ENCODE results near the gene NR6A1.

Gene NR6A1

GRCh38 chr9:124557895-124558294 lies 213.2 kb downstream of the NR6A1 start:
- Histone ChIP-seq H3K36me3 (ENCODE audit: control insufficient read depth, insufficient read depth, low read length) (no peaks in the 10 kb centered on the region), H3K4me2 (ENCODE audit: low read length) (no peak overlapping the region), H3K27me3 (ENCODE audit: control insufficient read depth, insufficient read depth, low read length) (no peaks in the 10 kb centered on the region), H3K79me2 (no peaks in the 10 kb centered on the region), H3K27ac (no peak overlapping the region), H2AFZ (no peak overlapping the region), H3K4me3 (ENCODE audit: low read depth, low read length) (no peak overlapping the region), H3K9me3 (ENCODE audit: control insufficient read depth, low read length) (no peaks in the 10 kb centered on the region), H3K4me1 (peaks cover 3% of the 10 kb centered on the region), H3K9ac (no peak overlapping the region)
- no peak for TF ChIP-seq CTCF (IDR thresholded peaks at IDR 0.05)

DNA sequence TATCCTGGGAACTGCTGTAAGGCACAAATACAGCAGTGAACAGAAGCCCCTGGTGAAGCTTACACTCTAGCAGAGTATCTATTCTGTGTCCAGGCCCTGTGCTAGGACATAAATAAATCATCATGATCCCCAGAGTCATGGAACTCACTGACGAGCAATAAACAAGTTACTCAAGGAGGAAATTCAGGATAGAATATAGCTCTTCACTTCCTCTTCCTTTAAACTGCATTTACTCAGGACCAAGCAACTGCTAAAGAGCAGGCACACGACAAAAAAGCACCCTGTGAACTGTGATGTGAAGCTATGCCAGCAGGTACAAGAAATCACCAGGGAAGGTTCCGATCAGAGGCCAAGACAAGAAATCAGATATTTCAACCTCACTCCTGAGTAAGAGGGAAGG lies 216.1 kb downstream of the NR6A1 start:
- no peak for TF ChIP-seq CTCF (IDR thresholded peaks at IDR 0.05)
- Histone ChIP-seq H3K9ac (no peak overlapping the region), H3K36me3 (ENCODE audit: control insufficient read depth, insufficient read depth, low read length) (no peaks in the 10 kb centered on the region), H3K27me3 (ENCODE audit: control insufficient read depth, insufficient read depth, low read length) (no peaks in the 10 kb centered on the region), H3K4me2 (ENCODE audit: low read length) (no peak overlapping the region), H3K4me1 (peaks cover 2% of the 10 kb centered on the region), H3K4me3 (ENCODE audit: low read depth, low read length) (no peak overlapping the region), H2AFZ (no peak overlapping the region), H3K9me3 (ENCODE audit: control insufficient read depth, low read length) (no peaks in the 10 kb centered on the region), H3K79me2 (no peaks in the 10 kb centered on the region), H3K27ac (no peak overlapping the region)

DNA sequence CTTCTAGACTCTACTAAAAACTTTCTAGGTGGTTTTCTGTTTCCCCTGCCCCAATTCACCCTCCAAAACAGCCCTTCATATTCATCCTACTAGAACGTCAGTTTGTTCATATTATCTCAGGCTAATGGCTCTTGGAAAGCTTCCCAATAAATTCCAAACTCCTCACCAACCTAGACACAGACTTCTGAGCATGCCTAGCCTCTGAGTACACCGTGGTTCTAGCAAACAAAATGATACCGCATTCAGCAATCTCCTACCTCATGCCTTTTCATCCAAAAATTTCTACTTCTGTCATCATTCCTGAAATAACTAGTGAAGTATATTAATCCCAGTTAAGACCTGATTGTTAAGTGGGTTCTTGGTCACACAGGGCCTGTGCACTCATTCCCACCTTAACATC lies 217.4 kb downstream of the NR6A1 start:
- TF ChIP-seq CTCF (IDR thresholded peaks at IDR 0.05): no peak
- H3K36me3 ChIP-seq (ENCODE audit: control insufficient read depth, insufficient read depth, low read length): no peaks in the 10 kb centered on the region
- no peak overlapping the region for H3K9ac ChIP-seq
- H3K4me3 ChIP-seq (ENCODE audit: low read depth, low read length): no peak overlapping the region
- no peaks in the 10 kb centered on the region for H3K27me3 ChIP-seq (ENCODE audit: control insufficient read depth, insufficient read depth, low read length)
- no peaks in the 10 kb centered on the region for H3K79me2 ChIP-seq
- H2AFZ ChIP-seq: no peak overlapping the region
- H3K27ac ChIP-seq: no peak overlapping the region
- H3K4me1 ChIP-seq: peaks cover 2% of the 10 kb centered on the region
- H3K4me2 ChIP-seq (ENCODE audit: low read length): no peak overlapping the region
- H3K9me3 ChIP-seq (ENCODE audit: control insufficient read depth, low read length): no peaks in the 10 kb centered on the region

DNA sequence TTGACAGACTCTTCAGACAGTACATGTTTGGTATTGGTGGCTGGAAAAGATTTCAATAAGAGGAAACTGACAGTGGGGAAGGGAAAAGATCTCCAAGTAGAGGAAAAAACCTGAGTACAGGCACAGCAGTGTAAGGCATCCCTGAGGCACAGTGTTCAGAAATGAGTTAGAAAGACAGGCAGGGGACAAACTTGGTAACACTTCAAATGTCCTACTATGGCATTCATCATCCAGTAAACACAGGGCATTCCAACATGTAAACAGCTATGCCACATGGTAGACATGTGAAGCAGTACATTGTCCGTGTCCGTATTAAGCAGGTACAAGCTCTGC lies 218.9 kb downstream of the NR6A1 start:
- no peak overlapping the region for H2AFZ ChIP-seq
- no peaks in the 10 kb centered on the region for H3K9me3 ChIP-seq (ENCODE audit: control insufficient read depth, low read length)
- H3K4me2 ChIP-seq (ENCODE audit: low read length): no peak overlapping the region
- H3K4me3 ChIP-seq (ENCODE audit: low read depth, low read length): no peak overlapping the region
- no peak overlapping the region for H3K27ac ChIP-seq
- H3K27me3 ChIP-seq (ENCODE audit: control insufficient read depth, insufficient read depth, low read length): no peaks in the 10 kb centered on the region
- H3K9ac ChIP-seq: no peak overlapping the region
- H3K4me1 ChIP-seq: peaks cover 2% of the 10 kb centered on the region
- no peak for TF ChIP-seq CTCF (IDR thresholded peaks at IDR 0.05)
- no peaks in the 10 kb centered on the region for H3K79me2 ChIP-seq
- no peaks in the 10 kb centered on the region for H3K36me3 ChIP-seq (ENCODE audit: control insufficient read depth, insufficient read depth, low read length)

DNA sequence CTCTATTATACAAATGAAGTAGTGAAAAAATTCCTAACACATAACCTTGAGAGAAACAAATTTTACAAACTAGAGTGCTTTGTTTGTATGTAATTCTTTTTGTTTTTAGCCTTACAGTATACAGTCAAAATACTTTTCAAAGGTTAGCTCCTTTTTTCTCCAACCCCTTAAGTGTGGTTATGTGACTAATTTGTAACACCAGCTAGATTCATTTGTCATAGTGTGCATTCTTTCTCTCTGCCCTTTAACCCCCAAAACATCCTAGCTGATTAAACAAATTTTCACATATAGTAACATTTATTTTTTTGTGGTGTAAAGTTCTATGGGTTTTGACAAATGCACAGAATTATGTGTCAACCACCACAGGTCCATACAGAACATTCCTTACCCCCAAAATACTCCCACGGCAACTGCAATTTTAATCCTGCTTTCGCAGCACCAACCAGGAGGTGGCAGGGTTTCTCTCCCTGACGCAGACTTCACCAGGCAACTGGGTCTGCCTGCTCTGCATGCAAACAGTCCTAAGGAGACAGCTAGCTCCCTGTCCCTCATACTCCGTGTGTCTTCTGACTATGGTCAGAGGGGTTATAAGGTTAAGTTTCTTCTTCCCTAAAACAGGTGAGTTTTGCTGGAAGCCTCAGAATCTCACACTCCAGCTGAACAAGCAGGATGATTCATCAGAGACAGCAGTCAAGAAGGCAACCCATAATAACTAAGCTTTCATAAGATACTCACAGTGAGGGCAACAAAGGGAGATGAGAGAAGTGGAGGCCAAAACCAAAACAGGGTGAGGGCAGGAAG lies 219.4 kb downstream of the NR6A1 start:
- Histone ChIP-seq H3K4me3 (ENCODE audit: low read depth, low read length) (no peak overlapping the region), H3K27me3 (ENCODE audit: control insufficient read depth, insufficient read depth, low read length) (no peaks in the 10 kb centered on the region), H3K4me2 (ENCODE audit: low read length) (no peak overlapping the region), H3K36me3 (ENCODE audit: control insufficient read depth, insufficient read depth, low read length) (no peaks in the 10 kb centered on the region), H3K9me3 (ENCODE audit: control insufficient read depth, low read length) (no peaks in the 10 kb centered on the region), H3K27ac (no peak overlapping the region), H3K4me1 (peaks cover 2% of the 10 kb centered on the region), H3K79me2 (no peaks in the 10 kb centered on the region), H3K9ac (no peak overlapping the region), H2AFZ (no peak overlapping the region)
- peak; percentile 63 for TF ChIP-seq CTCF (IDR thresholded peaks at IDR 0.05)

Data from parathyroid adenoma (tissue), 2 donors.